ENCODE data around the gene GSAP.
"Not testable (repeated sequence)": the region's sequence is repeated elsewhere in the genome, so short reads cannot be mapped to it uniquely, and the experiment has no call there.

The GSAP gene

DNA sequence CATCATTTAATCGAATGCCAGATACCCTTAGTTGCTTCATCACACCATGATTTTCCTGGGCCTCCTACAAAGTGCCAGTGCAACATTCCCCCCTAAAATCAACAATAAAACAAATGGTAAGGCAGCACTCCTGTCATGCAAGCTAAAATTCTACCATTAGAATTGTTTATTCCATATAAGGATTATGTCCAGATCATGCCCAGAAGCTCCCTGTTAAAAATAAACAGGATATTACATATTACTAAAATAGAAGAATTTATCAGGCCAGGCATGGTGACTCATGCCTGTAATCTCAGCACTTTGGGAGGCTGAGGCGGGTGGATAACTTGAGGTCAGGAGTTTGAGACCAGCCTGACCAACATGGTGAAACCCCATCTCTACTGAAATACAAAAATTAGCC lies 140.5 kb downstream of the GSAP start:
- DNase-seq = not testable (repeated sequence)

DNA sequence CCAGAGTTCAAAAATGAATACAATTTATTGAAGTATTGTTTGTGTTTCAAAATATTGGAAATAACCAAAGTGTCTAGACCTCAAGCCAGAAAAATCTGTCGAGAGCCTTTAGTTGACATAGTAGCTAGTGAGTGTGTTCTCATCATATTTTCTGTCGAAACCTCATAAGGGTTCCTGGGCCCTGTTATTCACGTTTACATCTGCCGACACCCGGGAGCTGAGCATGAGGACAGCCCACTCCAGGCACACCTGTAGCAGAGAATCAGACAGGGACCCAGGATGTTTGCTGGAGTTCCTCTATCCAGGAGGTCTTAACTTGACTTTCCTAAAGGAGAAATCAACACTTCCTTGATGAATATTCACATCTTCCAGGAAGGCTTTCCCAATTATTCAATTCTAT lies 144.4 kb downstream of the GSAP start:
- DNase-seq = no peak

DNA sequence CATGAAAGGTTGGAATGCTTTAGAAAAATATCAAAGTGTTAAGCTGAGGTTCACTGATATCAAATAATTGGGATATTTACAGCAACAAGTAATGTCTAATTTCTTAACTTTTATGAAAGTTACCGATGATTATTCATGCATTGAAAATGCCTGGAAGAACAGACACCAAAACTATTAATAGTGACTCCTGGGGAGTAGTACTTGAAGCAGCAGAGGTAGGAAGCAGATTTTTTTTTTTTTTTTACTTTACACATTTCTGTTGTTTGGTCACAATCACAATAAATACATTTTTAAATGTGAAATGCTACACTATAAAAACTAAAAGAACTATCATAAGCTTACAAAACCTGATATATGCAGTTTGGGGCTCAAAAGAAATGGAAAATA lies 146.1 kb downstream of the GSAP start:
- DNase-seq = no peak

DNA sequence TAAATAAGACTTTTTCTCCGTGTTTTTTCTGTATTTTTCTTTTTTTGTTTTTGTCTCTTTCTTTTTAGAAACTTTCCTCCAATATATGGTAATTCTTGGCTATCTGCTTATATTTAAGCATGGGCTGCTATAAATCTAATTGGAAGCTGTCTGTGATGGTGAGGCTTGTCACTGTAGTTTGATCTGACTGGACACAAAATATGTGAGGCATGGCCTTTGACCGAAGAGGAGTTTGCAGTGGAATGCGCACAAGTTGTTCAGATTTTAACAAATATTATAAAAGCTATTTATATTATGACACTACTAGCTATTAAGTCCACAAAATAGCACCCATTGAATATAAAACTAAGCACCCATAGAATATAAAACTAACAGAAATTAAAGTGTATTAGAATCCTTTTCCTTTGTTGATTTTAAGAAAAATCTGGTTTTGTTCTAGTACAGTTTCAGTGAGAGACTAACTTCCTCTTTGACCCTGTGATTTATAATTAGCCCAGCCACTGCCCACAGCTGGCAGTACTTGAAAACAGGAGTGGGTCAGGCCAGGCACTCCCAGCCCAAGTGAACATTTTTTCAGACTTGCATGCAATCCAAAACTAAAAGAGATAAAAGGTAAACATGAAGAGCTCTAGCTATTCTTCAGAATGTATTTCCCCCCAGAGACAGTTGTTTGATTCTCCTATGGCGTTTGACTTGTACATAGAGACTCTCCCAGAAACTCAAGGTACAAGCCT lies 146.6 kb downstream of the GSAP start:
- DNase-seq = no peak

DNA sequence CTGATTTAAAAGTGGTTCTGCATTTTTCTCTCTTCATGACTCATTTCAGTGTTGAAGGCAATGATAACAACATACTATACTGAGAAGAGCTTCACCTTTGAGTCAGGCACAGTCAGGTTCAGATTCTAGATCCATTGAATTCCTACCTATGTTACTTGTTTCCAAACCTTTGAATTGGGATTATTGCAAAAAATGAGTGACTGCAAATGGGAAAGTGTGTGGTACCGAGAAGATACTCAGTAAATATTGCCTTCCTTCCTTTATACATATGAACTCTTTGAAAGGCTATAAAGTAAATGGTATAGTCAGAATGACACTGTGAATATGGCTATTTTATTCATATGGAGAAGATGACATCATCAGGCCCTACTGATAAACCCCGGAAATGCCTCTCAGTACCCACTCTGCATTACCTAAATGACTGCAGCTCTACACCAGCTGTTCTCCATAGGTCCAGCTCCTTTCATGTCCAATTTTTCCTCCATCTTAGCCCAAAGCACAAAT lies 149.8 kb downstream of the GSAP start:
- DNase-seq = no peak

DNA sequence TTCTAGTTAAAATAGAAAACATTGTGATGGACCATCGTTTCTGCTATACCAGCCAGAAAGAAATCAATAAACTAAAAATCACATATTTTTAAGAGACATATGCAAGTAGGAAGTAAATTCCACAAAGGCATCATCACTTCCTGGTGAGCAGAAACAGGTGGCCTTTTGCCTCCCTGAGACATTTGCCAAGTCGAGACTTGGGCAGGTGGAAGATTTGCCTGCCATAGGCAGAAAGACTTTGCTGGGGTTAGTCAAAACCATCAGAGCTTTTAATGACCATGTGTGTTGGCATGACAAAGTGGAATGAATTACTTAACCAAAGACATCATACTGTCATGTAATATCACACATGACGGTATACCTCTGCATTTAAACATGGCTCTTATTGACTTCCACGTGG lies 150.5 kb downstream of the GSAP start:
- no peak for DNase-seq

DNA sequence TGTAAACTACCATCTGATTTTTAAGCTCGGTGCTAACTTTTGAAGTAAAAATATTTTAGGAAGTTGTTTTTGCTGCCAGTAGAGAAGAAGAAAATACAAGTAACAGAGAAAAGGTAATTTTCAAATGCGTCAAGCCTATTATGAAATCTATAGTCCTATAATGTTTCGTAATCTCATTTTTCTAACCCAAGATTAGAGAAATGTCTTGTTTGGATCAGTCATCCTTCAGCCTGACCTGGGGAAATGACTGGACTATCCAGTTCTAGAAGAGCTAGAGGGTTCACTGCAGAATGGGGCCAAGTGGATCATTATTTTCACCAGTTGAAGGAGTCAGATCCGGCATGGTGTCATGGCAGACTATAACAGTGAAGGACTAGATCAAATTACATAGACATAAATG lies 153.8 kb downstream of the GSAP start:
- DNase-seq = no peak
